Endothelial cell (in vitro differentiated cells): ENCODE measurements around the gene GCN1. TPM values are rescaled to one million over a fixed set of nuclear protein-coding genes. Genes with fewer than 3 reads are reported as not detected.

ENCODE experiments used
- DNase-seq: peaks from one replicate; pipeline ENCODE4 v3.0.0; 2021; ENCODE audit warnings: low spot score
- H3K27ac Mint-ChIP-seq: one replicate; pipeline ENCODE4 v1.8.0; 2021; ENCODE audit warnings: mixed read lengths, inconsistent platforms; ENCODE audit not compliant: unreplicated experiment
- H3K27me3 Mint-ChIP-seq: one replicate; pipeline ENCODE4 v1.8.0; 2021; ENCODE audit warnings: mild to moderate bottlenecking, moderate library complexity, mixed read lengths, inconsistent platforms; ENCODE audit not compliant: unreplicated experiment
- H3K36me3 Mint-ChIP-seq: one replicate; pipeline ENCODE4 v1.8.0; 2021; ENCODE audit warnings: mild to moderate bottlenecking, low read depth, mixed read lengths, inconsistent platforms; ENCODE audit not compliant: unreplicated experiment
- H3K4me1 Mint-ChIP-seq: one replicate; pipeline ENCODE4 v1.8.0; 2021; ENCODE audit warnings: mild to moderate bottlenecking, mixed read lengths, inconsistent platforms; ENCODE audit not compliant: unreplicated experiment
- H3K4me3 Mint-ChIP-seq: one replicate; pipeline ENCODE4 v1.8.0; 2021; ENCODE audit warnings: mild to moderate bottlenecking, mixed read lengths, inconsistent platforms; ENCODE audit not compliant: unreplicated experiment
- H3K9me3 Mint-ChIP-seq: one replicate; pipeline ENCODE4 v1.8.0; 2021; ENCODE audit warnings: mixed read lengths, inconsistent platforms; ENCODE audit not compliant: unreplicated experiment
- microRNA-seq: library from miRNA; unstranded; fragments of <30 nt; microRNA quantifications from one replicate; pipeline ENCODE4, GENCODE V29; 2020; ENCODE audit not compliant: unreplicated experiment
- total RNA-seq: library from RNA; stranded (reverse); fragmentation: NEBNext Ultra II Directional; extraction: Animal tissue kit (Norgen Biotek cat#: 25700); gene quantifications from one replicate; pipeline ENCODE4 v1.2.1, GENCODE V29; 2021; ENCODE audit not compliant: unreplicated experiment
- TF ChIP-seq, protein P1 (sequence below): fragments of 200-600 bp; sonication (generic); IDR thresholded peaks from one replicate; pipeline ENCODE4 v1.5.0; 2021; ENCODE audit warnings: antibody characterized with exemption; ENCODE audit not compliant: unreplicated experiment

GCN1 gene
- total RNA-seq, 1 donor from 2014 or later = 54.0 TPM

DNA sequence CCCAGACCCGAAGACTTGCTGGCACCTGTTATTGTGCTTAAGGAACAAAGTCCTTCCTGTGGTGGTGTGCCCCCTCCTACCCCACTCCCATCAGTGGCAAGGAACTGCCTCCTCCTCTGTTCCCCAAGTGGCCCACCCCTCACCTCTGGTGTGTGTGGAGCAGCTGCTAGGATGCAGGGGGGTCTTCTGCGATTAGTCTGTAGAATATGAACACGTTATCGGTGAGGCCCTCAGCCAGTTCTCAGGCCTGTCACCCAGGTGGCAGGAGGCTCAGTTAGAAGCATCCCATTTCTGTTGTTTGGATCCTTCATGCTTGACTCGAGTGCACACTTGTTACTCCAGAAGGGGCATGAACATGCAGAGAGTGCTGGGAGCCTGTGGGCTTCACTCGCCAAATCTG lies 117.3 kb downstream of the GCN1 start:
- Mint-ChIP-seq H3K27ac (no peak overlapping the region), H3K4me1 (no peaks in the 10 kb centered on the region), H3K36me3 (no peaks in the 10 kb centered on the region), H3K4me3 (no peak overlapping the region), H3K9me3 (no peaks in the 10 kb centered on the region), H3K27me3 (peaks cover 1% of the 10 kb centered on the region)
- TF ChIP-seq, protein P1, sequence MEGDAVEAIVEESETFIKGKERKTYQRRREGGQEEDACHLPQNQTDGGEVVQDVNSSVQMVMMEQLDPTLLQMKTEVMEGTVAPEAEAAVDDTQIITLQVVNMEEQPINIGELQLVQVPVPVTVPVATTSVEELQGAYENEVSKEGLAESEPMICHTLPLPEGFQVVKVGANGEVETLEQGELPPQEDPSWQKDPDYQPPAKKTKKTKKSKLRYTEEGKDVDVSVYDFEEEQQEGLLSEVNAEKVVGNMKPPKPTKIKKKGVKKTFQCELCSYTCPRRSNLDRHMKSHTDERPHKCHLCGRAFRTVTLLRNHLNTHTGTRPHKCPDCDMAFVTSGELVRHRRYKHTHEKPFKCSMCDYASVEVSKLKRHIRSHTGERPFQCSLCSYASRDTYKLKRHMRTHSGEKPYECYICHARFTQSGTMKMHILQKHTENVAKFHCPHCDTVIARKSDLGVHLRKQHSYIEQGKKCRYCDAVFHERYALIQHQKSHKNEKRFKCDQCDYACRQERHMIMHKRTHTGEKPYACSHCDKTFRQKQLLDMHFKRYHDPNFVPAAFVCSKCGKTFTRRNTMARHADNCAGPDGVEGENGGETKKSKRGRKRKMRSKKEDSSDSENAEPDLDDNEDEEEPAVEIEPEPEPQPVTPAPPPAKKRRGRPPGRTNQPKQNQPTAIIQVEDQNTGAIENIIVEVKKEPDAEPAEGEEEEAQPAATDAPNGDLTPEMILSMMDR = no peak
- no peak for DNase-seq

Small RNA genes within 50 kb of the gene (microRNA-seq; reads per million reads assigned to microRNA genes)
- 1.9 reads per million, percentile 28 among the genes with 10 or more reads in this experiment for gene MIR4498

Other genes with a start within 250 kb of the GCN1 start
- 2.8 TPM for gene BICDL1, start 205.5 kb downstream of the GCN1 start, total RNA-seq
- 76.4 TPM for gene RAB35, start 78.0 kb downstream of the GCN1 start, total RNA-seq
- gene RPLP0, start 6.4 kb upstream of the GCN1 start, total RNA-seq = 2,318 TPM
- gene PXN, start 71.0 kb upstream of the GCN1 start, total RNA-seq = 227 TPM
- gene RNU4-2, start 97.2 kb upstream of the GCN1 start, total RNA-seq = 7,223 TPM
- gene RNU4-1, start 98.5 kb upstream of the GCN1 start, total RNA-seq = 6,066 TPM
- gene SIRT4, start 107.6 kb upstream of the GCN1 start, total RNA-seq = 1.8 TPM
- not detected for gene PLA2G1B, start 133.1 kb upstream of the GCN1 start, total RNA-seq
- 27.6 TPM for gene MSI1, start 174.4 kb upstream of the GCN1 start, total RNA-seq
- gene COX6A1, start 243.4 kb upstream of the GCN1 start, total RNA-seq = 294 TPM